PC-3 (cell line): ENCODE measurements around the gene CLTA. TPM values are rescaled to one million over a fixed set of nuclear protein-coding genes. Genes with fewer than 3 reads are reported as not detected.

ENCODE experiments used
- ATAC-seq: fragments of 200-7000 bp; cut with Tn5 transposase; 2 replicates; pipeline ENCODE4 v1.9.1; 2020; ENCODE audit warnings: mild to moderate bottlenecking, moderate library complexity
- BruUV-seq: library from RNA; stranded (reverse); fragments of 400-500 nt; replicated peaks from 2 replicates; lab custom pipeline; 2021; lab: Mats Ljungman, UMichigan
- CTCF ChIA-PET: fragments of 300-600 bp; sonication (Branson Sonifier 250); formaldehyde crosslinking; loops from one replicate; lab custom pipeline; 2022; ENCODE audit warnings: antibody characterized with exemption; lab: Charles Lee
- POLR2A ChIA-PET: fragments of 300-600 bp; sonication (Branson Sonifier 250); formaldehyde crosslinking; loops from one replicate; lab custom pipeline; 2022; ENCODE audit warnings: antibody characterized with exemption; ENCODE audit not compliant: unreplicated experiment; lab: Charles Lee
- DNase-seq: peaks from one replicate; pipeline ENCODE4 v3.0.0-alpha.2; 2015
- H2AFZ ChIP-seq: fragments of 300-600 bp; sonication (generic); 2 replicates; pipeline ENCODE4 v1.6.0; 2016; ENCODE audit warnings: antibody characterized with exemption, low read length
- H3F3A ChIP-seq: fragments of 300-600 bp; sonication (generic); one replicate; pipeline ENCODE4 v1.6.0; 2017; ENCODE audit warnings: antibody characterized with exemption, low read length, control low read depth, mild to moderate bottlenecking; ENCODE audit not compliant: unreplicated experiment
- H3K27ac ChIP-seq: fragments of 300-600 bp; sonication (generic); 2 replicates; pipeline ENCODE4 v1.5.1; 2016; ENCODE audit warnings: mild to moderate bottlenecking, low read length
- H3K27me3 ChIP-seq: fragments of 300-600 bp; sonication (generic); 2 replicates; pipeline ENCODE4 v1.6.1; 2016; ENCODE audit warnings: low read length, mixed read lengths
- H3K36me3 ChIP-seq: fragments of 300-600 bp; sonication (generic); 2 replicates; pipeline ENCODE4 v1.6.1; 2016; ENCODE audit warnings: low read depth, mixed run types, low read length, mixed read lengths
- H3K4me1 ChIP-seq: fragments of 300-600 bp; sonication (generic); 2 replicates; pipeline ENCODE4 v1.5.1; 2016; ENCODE audit warnings: low read length; ENCODE audit not compliant: insufficient read depth
- H3K4me2 ChIP-seq: fragments of 300-600 bp; sonication (generic); 2 replicates; pipeline ENCODE4 v1.6.0; 2016; ENCODE audit warnings: low read length
- H3K4me3 ChIP-seq: fragments of 300-600 bp; sonication (generic); 2 replicates; pipeline ENCODE4 v1.5.1; 2016; ENCODE audit warnings: mild to moderate bottlenecking, low read length, mixed read lengths
- H3K79me2 ChIP-seq: fragments of 300-600 bp; sonication (generic); 2 replicates; pipeline ENCODE4 v1.6.1; 2017; ENCODE audit warnings: low read length, mixed read lengths
- H3K9ac ChIP-seq: fragments of 300-600 bp; sonication (generic); 2 replicates; pipeline ENCODE4 v1.6.0; 2016; ENCODE audit warnings: mild to moderate bottlenecking, low read length
- H3K9me2 ChIP-seq: fragments of 300-600 bp; sonication (generic); replicated peaks from 2 replicates; pipeline ENCODE4 v1.6.1; 2016; ENCODE audit warnings: mixed run types, low read length, mixed read lengths
- H3K9me3 ChIP-seq: fragments of 300-600 bp; sonication (generic); 2 replicates; pipeline ENCODE4 v1.6.1; 2016; ENCODE audit warnings: low read length, mixed read lengths
- H4K20me1 ChIP-seq: fragments of 300-600 bp; sonication (generic); 2 replicates; pipeline ENCODE4 v1.6.1; 2016; ENCODE audit warnings: low read length, mixed read lengths
- CTCF ChIP-seq: fragments of 300-600 bp; sonication (generic); conservative IDR thresholded peaks from 2 replicates; pipeline ENCODE4 v1.5.1; 2017; ENCODE audit warnings: antibody characterized with exemption, low read depth, mild to moderate bottlenecking, low read length
- EZH2 ChIP-seq: fragments of 300-600 bp; sonication (generic); IDR thresholded peaks from one replicate; pipeline ENCODE4 v1.6.1; 2017; ENCODE audit warnings: antibody characterized with exemption, mild to moderate bottlenecking, low read length; ENCODE audit not compliant: unreplicated experiment
- EZH2phosphoT487 ChIP-seq: fragments of 300-600 bp; sonication (generic); IDR thresholded peaks from 2 replicates; pipeline ENCODE4 v1.6.1; 2018; ENCODE audit warnings: mild to moderate bottlenecking, antibody characterized with exemption, low read length, borderline replicate concordance
- intact Hi-C: fragments of 100-400 bp; cut with micrococcal nuclease; formaldehyde crosslinking; loops from 2 replicates; pipeline ENCODE4 v1.9.0; 2023
- total RNA-seq: library from RNA; depleted of rRNA; stranded (reverse); fragments of >200 nt; gene quantifications from 2 replicates; pipeline ENCODE4 v1.2.3, GENCODE V29; 2014

CLTA gene
- total RNA-seq, 1 experiment from 2014 or later = 259 TPM

- Histone ChIP-seq H3K9me2 (no peaks in the 10 kb centered on the region), H3K27ac (no peak overlapping the region), H3K4me3 (no peak overlapping the region), H4K20me1 (peaks cover 10% of the 10 kb centered on the region), H3K4me2 (no peak overlapping the region), H3K9me3 (no peaks in the 10 kb centered on the region), H3K27me3 (no peaks in the 10 kb centered on the region), H3K9ac (no peak overlapping the region), H2AFZ (no peak overlapping the region), H3K4me1 (peaks cover 9% of the 10 kb centered on the region), H3K79me2 (peaks cover 17% of the 10 kb centered on the region), H3K36me3 (no peaks in the 10 kb centered on the region), H3F3A (no peaks in the 10 kb centered on the region)
- BruUV-seq = no TSS peak
- POLR2A ChIA-PET = no interaction called here
- TF ChIP-seq EZH2 = no peak
- TF ChIP-seq EZH2phosphoT487 = no peak
- no peak for TF ChIP-seq CTCF
- ATAC-seq = no peak
- DNase-seq = no peak
- intact Hi-C loops = no loop called here
- CTCF ChIA-PET = no interaction called here
Observed at GRCh38 chr9:36187414-36187813, 3.3 kb upstream of the CLTA start.

GRCh38 chr9:36188212-36188611 lies 2.5 kb upstream of the CLTA start:
- BruUV-seq = no TSS peak
- Histone ChIP-seq H3K9me2 (no peaks in the 10 kb centered on the region), H3K4me3 (no peak overlapping the region), H3K27ac (no peak overlapping the region), H4K20me1 (peaks cover 18% of the 10 kb centered on the region), H3K36me3 (no peaks in the 10 kb centered on the region), H3K27me3 (no peaks in the 10 kb centered on the region), H2AFZ (no peak overlapping the region), H3K9me3 (no peaks in the 10 kb centered on the region), H3F3A (no peaks in the 10 kb centered on the region), H3K4me2 (no peak overlapping the region), H3K4me1 (peaks cover 17% of the 10 kb centered on the region), H3K9ac (no peak overlapping the region), H3K79me2 (peaks cover 25% of the 10 kb centered on the region)
- ATAC-seq (no peak), DNase-seq (no peak)
- ChIA-PET CTCF (no interaction called here), POLR2A (no interaction called here)
- no peak for TF ChIP-seq EZH2phosphoT487
- no peak for TF ChIP-seq EZH2
- TF ChIP-seq CTCF = no peak
- intact Hi-C loops = no loop called here

GRCh38 chr9:36189976-36190375 lies 745 bp upstream of the CLTA start:
- intact Hi-C loops = no loop called here
- ChIA-PET CTCF (interaction anchor here (0.7 to 1.8 kb wide), 3 partner anchors 24 to 160 kb away, joined by 4 to 7 read pairs (median 4); no protein-coding TSS in a partner anchor), POLR2A (interaction anchor here (0.6 to 0.7 kb wide), 3 partner anchors 115 to 211 kb away, joined by 3 to 7 read pairs (median 4); no protein-coding TSS in a partner anchor)
- H3K9me2 ChIP-seq = no peaks in the 10 kb centered on the region
- H3K27ac ChIP-seq = peak overlapping the region; percentile 66
- peak overlapping the region; percentile 88 for H2AFZ ChIP-seq
- no peaks in the 10 kb centered on the region for H3F3A ChIP-seq
- peaks cover 43% of the 10 kb centered on the region for H3K79me2 ChIP-seq
- peak overlapping the region; percentile 96 for H3K4me3 ChIP-seq
- no peak for ATAC-seq
- TF ChIP-seq CTCF (no peak), EZH2 (no peak), EZH2phosphoT487 (no peak)
- H3K4me2 ChIP-seq = peak overlapping the region; percentile 94
- H3K27me3 ChIP-seq = no peaks in the 10 kb centered on the region
- H3K9ac ChIP-seq = peak overlapping the region; percentile 99
- H3K9me3 ChIP-seq = no peaks in the 10 kb centered on the region
- DNase-seq = no peak
- H4K20me1 ChIP-seq = peaks cover 32% of the 10 kb centered on the region
- no TSS peak for BruUV-seq
- no peaks in the 10 kb centered on the region; the same call in 1 of the 2 replicates for H3K36me3 ChIP-seq
- H3K4me1 ChIP-seq = peaks cover 17% of the 10 kb centered on the region
